Ishikawa (cell line): ENCODE data around the gene LAGE3.

Experiments
- CEBPB ChIP-seq: IDR thresholded peaks from 2 replicates; pipeline ENCODE4 v1.6.1; 2012
- CREB1 ChIP-seq: IDR thresholded peaks from 2 replicates; pipeline ENCODE4 v1.6.1; 2012; ENCODE audit warnings: low read depth
- EGR1 ChIP-seq: IDR thresholded peaks from 2 replicates; pipeline ENCODE4 v1.6.1; 2012
- EP300 ChIP-seq: IDR thresholded peaks from 2 replicates; pipeline ENCODE4 v1.6.1; 2012; ENCODE audit warnings: borderline replicate concordance
- FOXM1 ChIP-seq: IDR thresholded peaks from 2 replicates; pipeline ENCODE4 v1.6.1; 2012; ENCODE audit warnings: low read depth, borderline replicate concordance
- NFIC ChIP-seq: IDR thresholded peaks from 2 replicates; pipeline ENCODE4 v1.6.1; 2012
- RAD21 ChIP-seq: IDR thresholded peaks from 2 replicates; pipeline ENCODE4 v1.6.1; 2012; ENCODE audit warnings: low read depth
- TAF1 ChIP-seq: IDR thresholded peaks from 2 replicates; pipeline ENCODE4 v1.6.1; 2012; ENCODE audit warnings: low read depth, mild to moderate bottlenecking
- TCF12 ChIP-seq: IDR thresholded peaks from 2 replicates; pipeline ENCODE4 v1.6.1; 2012; ENCODE audit warnings: low read depth
- YY1 ChIP-seq: IDR thresholded peaks from 2 replicates; pipeline ENCODE4 v1.6.1; 2012; ENCODE audit warnings: low read depth
- ZBTB7A ChIP-seq: IDR thresholded peaks from 2 replicates; pipeline ENCODE4 v1.6.1; 2012; ENCODE audit warnings: low read depth
- TF ChIP-seq, protein P1 (sequence below): IDR thresholded peaks from 2 replicates; pipeline ENCODE4 v1.6.1; 2012
- TF ChIP-seq, protein P2 (sequence below): IDR thresholded peaks from 2 replicates; pipeline ENCODE4 v1.6.1; 2012
- TF ChIP-seq, protein P3 (sequence below): IDR thresholded peaks from 2 replicates; pipeline ENCODE4 v1.6.1; 2012; ENCODE audit warnings: low read depth, mild to moderate bottlenecking

- TF ChIP-seq, protein P1, sequence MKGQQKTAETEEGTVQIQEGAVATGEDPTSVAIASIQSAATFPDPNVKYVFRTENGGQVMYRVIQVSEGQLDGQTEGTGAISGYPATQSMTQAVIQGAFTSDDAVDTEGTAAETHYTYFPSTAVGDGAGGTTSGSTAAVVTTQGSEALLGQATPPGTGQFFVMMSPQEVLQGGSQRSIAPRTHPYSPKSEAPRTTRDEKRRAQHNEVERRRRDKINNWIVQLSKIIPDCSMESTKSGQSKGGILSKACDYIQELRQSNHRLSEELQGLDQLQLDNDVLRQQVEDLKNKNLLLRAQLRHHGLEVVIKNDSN = no peak
- TF ChIP-seq EP300 (no peak), YY1 (no peak), CREB1 (no peak), TCF12 (no peak), CEBPB (no peak), EGR1 (no peak), FOXM1 (no peak), RAD21 (no peak), ZBTB7A (no peak), TAF1 (no peak), NFIC (no peak)
- TF ChIP-seq, protein P2, sequence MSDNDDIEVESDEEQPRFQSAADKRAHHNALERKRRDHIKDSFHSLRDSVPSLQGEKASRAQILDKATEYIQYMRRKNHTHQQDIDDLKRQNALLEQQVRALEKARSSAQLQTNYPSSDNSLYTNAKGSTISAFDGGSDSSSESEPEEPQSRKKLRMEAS = no peak
- TF ChIP-seq, protein P3, sequence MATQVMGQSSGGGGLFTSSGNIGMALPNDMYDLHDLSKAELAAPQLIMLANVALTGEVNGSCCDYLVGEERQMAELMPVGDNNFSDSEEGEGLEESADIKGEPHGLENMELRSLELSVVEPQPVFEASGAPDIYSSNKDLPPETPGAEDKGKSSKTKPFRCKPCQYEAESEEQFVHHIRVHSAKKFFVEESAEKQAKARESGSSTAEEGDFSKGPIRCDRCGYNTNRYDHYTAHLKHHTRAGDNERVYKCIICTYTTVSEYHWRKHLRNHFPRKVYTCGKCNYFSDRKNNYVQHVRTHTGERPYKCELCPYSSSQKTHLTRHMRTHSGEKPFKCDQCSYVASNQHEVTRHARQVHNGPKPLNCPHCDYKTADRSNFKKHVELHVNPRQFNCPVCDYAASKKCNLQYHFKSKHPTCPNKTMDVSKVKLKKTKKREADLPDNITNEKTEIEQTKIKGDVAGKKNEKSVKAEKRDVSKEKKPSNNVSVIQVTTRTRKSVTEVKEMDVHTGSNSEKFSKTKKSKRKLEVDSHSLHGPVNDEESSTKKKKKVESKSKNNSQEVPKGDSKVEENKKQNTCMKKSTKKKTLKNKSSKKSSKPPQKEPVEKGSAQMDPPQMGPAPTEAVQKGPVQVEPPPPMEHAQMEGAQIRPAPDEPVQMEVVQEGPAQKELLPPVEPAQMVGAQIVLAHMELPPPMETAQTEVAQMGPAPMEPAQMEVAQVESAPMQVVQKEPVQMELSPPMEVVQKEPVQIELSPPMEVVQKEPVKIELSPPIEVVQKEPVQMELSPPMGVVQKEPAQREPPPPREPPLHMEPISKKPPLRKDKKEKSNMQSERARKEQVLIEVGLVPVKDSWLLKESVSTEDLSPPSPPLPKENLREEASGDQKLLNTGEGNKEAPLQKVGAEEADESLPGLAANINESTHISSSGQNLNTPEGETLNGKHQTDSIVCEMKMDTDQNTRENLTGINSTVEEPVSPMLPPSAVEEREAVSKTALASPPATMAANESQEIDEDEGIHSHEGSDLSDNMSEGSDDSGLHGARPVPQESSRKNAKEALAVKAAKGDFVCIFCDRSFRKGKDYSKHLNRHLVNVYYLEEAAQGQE = no peak
Measured at GRCh38 chrX:154477891-154478477, 1.1 kb downstream of the LAGE3 start.
